WI38 (cell line): Measurements from ENCODE around the gene SYT13.

ENCODE experiments used
- H3K4me3 ChIP-seq: 2 replicates; pipeline ENCODE4 v1.5.1; 2011; ENCODE audit warnings: low read depth, mild to moderate bottlenecking, control low read depth, low read length
- TF ChIP-seq, protein P1 (sequence below): IDR thresholded peaks from 2 replicates; pipeline ENCODE4 v1.5.1; 2012; ENCODE audit warnings: low read depth, mild to moderate bottlenecking, control low read depth, low read length

Gene SYT13

DNA sequence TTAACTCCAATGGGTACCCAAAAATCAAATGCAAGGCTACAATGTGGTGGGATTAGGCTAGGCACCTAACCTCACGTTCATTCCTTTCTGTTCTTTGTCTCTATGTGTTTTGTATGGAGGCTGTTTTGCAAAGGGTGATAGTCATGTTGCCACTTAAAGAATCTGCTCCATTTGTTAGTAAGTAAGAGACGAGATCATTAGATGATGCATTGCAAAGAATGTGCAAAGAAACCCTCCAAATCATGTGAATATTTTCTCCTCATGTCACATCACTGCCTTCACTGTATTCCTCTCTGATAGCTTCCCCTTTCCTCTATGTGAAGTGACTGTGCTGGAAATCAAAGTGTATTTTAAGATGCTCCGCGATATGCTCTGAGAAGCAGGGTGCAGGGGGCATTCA, 11.9 kb downstream of the SYT13 start:
- TF ChIP-seq, protein P1, sequence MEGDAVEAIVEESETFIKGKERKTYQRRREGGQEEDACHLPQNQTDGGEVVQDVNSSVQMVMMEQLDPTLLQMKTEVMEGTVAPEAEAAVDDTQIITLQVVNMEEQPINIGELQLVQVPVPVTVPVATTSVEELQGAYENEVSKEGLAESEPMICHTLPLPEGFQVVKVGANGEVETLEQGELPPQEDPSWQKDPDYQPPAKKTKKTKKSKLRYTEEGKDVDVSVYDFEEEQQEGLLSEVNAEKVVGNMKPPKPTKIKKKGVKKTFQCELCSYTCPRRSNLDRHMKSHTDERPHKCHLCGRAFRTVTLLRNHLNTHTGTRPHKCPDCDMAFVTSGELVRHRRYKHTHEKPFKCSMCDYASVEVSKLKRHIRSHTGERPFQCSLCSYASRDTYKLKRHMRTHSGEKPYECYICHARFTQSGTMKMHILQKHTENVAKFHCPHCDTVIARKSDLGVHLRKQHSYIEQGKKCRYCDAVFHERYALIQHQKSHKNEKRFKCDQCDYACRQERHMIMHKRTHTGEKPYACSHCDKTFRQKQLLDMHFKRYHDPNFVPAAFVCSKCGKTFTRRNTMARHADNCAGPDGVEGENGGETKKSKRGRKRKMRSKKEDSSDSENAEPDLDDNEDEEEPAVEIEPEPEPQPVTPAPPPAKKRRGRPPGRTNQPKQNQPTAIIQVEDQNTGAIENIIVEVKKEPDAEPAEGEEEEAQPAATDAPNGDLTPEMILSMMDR: no peak
- H3K4me3 ChIP-seq: no peak overlapping the region

DNA sequence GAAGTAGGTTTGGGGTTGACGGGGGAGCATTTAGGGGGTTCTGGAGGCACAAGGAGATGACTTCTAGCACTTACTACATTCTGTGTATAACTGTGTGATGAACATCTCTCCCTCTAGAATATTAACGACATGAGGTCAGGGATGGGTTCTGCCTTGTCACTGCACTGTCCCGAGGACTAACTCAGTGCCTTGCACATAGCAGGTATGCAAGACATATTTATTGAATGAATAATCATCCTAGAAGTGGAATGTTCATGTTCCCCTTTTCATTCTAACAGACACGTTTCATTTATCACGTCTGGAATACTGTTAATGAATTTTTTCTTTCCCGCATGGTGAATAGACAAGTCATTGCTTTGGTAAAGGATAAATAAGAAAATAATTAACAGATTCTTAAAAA, 12.6 kb downstream of the SYT13 start:
- TF ChIP-seq, protein P1: no peak
- H3K4me3 ChIP-seq: no peak overlapping the region

DNA sequence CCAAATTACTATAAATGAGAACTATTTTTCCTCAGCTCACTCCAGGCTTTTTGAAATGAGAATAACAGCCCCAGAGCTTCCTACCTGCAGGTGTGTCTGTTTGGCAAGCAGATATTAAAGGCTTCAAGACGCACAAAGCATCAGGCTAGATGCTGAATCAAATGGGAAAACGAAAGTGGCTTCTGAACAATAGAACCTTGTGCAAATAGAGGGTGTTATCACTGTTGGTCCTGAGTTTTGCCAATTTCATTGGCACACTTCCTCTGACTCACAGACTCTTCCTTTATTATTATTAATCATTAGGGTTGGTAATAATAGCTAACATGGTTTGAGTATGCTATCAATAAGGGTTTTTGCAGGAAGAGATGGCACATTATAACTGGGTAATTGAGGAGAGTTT, 13.4 kb downstream of the SYT13 start:
- TF ChIP-seq, protein P1: no peak
- H3K4me3 ChIP-seq: no peak overlapping the region

DNA sequence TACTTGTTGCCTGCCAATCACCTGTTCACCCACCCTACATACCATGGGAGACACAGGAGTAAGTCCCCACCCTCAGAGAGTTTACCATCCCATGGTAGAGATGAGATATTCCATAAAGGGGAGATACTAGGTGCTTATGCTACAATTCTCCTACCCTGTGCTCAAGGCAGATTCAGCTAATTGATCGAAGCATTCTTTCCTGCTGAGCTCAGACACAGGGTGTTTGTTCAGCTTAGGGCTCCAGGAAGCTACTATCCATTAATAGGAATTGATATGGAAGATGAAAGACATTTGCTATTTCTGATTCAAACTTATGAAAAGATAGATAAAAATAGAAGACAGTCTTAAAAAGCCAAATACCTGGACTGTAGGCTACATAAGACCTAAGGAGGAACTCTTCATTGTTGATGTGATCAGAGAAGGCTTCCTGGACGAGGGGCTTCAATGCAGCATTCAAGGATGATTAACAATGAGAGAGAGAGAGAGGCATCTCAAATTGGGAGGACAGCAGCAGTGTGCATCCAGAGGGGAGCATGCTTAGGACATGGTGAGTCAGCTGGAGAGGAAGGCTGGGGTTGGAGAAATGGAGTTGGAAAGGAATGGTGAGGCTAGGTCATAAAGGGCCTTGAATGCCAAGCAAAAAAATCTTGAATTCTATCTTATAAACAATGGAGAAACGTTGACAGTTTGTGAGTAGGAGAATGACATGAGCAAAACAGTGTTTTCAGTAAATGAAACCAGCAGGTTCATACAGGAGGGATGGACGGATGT, 15.0 kb downstream of the SYT13 start:
- no peak overlapping the region for H3K4me3 ChIP-seq
- TF ChIP-seq, protein P1: no peak

DNA sequence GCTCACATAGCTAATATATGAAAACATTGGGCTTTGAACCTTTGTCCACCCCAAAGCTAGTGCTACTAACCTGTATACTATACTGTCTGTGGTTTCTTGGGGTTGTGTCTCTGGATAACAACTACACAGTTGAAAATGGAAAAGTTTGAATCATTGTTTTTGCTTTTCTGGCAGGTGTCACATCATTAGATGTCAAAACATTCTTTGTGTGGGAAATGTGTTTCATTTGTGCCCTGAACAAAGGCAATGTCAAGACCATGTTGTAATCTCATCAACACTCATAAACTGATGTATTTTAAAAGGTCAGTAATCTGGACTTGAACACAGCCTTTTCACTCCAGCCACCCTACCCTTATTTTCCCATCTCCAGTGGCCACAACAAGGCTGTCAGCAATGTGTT, 16.5 kb downstream of the SYT13 start:
- H3K4me3 ChIP-seq: no peak overlapping the region
- TF ChIP-seq, protein P1: no peak

DNA sequence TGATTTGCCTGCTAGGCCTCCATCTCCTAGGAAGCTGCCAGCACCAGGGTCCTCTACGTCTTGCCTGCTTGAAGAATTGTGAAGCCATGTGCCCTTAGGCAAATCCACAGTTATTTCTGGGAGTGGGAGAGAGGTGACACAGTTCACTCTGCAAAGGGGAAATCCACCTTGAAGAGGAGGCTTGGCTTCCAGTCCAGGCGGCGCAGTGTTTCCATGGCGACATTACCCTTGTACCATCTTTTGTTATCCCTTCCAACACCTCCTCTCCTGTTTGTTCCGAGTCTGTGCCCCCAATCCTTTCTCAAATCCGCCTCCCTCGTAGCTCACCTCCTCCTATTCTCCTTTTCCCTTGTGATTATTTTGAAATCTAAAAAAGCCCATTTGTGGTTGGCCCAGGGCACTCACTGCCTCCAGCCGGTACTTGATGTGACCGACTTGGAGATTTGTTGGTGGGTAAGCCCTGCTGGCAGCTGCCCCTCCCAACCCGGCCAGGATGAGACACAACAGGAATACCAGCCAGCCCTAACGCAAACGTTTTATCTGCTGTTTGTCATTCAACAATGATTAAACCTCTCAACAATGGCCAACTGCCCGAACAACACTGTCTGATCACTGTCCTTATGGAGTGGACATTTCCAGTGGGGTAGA, 18.4 kb downstream of the SYT13 start:
- no peak overlapping the region for H3K4me3 ChIP-seq
- TF ChIP-seq, protein P1: no peak

DNA sequence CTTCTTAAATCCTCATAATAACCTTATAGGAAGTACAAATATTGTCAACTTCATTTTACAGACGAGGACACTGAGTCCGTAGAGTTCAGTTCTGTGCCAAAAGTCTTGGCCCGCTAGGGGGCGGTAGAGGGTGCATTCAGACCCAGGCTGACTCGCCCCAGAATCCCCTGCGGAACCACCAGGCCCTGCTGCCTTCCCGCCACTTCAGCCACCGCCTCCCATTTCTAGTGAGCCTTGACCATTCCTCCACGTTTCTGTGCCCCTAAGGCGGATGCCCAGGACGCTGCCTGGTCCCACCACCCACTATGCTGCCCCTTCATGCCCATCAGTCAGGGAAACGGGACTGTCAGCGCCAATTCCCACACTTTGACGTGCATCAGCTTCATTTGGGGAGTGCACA, 19.1 kb downstream of the SYT13 start:
- TF ChIP-seq, protein P1: no peak
- H3K4me3 ChIP-seq: no peak overlapping the region
